Measurements from ENCODE around the gene RAD21L1.

RAD21L1 gene

GRCh38 chr20:1225783-1226654 lies at the start of gene RAD21L1:
RAD21L1 (plus strand) TSS chr20:1226044; CDS start chr20:1228454, 2,410 bp downstream.
- DNase-seq, result peak; percentile 55
- in situ Hi-C loops (cut with MboI; ENCODE audit: low pct_unique_long_range_greater_than_20kb, low sequenced_read_pairs), result no loop called here

- in situ Hi-C loops (cut with MboI; ENCODE audit: low pct_unique_long_range_greater_than_20kb, low sequenced_read_pairs), result no loop called here
- no peak for DNase-seq
Measured at GRCh38 chr20:1177680-1178079, 48.2 kb upstream of the RAD21L1 start.

GRCh38 chr20:1178103-1178502 lies 47.7 kb upstream of the RAD21L1 start:
- DNase-seq, result no peak
- in situ Hi-C loops (cut with MboI; ENCODE audit: low pct_unique_long_range_greater_than_20kb, low sequenced_read_pairs), result no loop called here

GRCh38 chr20:1178623-1179022 lies 47.2 kb upstream of the RAD21L1 start:
- in situ Hi-C loops (cut with MboI; ENCODE audit: low pct_unique_long_range_greater_than_20kb, low sequenced_read_pairs), result no loop called here
- DNase-seq, result no peak

GRCh38 chr20:1180949-1181348 lies 44.9 kb upstream of the RAD21L1 start:
- in situ Hi-C loops (cut with MboI; ENCODE audit: low pct_unique_long_range_greater_than_20kb, low sequenced_read_pairs), result no loop called here
- DNase-seq, result no peak

GRCh38 chr20:1182106-1182505 lies 43.7 kb upstream of the RAD21L1 start:
- in situ Hi-C loops (cut with MboI; ENCODE audit: low pct_unique_long_range_greater_than_20kb, low sequenced_read_pairs), result no loop called here

GRCh38 chr20:1183153-1183552 lies 42.7 kb upstream of the RAD21L1 start:
- no peak for DNase-seq
- in situ Hi-C loops (cut with MboI; ENCODE audit: low pct_unique_long_range_greater_than_20kb, low sequenced_read_pairs), result no loop called here

More at GRCh38 chr20:1182106-1182505, 43.7 kb upstream of the RAD21L1 start:
- DNase-seq, result peak; percentile 30

- in situ Hi-C loops (cut with MboI; ENCODE audit: low pct_unique_long_range_greater_than_20kb, low sequenced_read_pairs), result no loop called here
- DNase-seq, result no peak
Measured at GRCh38 chr20:1184260-1184637, 41.6 kb upstream of the RAD21L1 start.

- DNase-seq, result no peak
- in situ Hi-C loops (cut with MboI; ENCODE audit: low pct_unique_long_range_greater_than_20kb, low sequenced_read_pairs), result no loop called here
Measured at GRCh38 chr20:1184638-1185315, 41.1 kb upstream of the RAD21L1 start, which contains the start of gene TMEM74B. TMEM74B (minus strand) TSS chr20:1184981; CDS start chr20:1183801, 1,180 bp downstream.

GRCh38 chr20:1185316-1185741 lies 40.5 kb upstream of the RAD21L1 start:
- in situ Hi-C loops (cut with MboI; ENCODE audit: low pct_unique_long_range_greater_than_20kb, low sequenced_read_pairs), result no loop called here

GRCh38 chr20:1185790-1186334 lies 40.0 kb upstream of the RAD21L1 start:
- in situ Hi-C loops (cut with MboI; ENCODE audit: low pct_unique_long_range_greater_than_20kb, low sequenced_read_pairs), result no loop called here
- peak; percentile 64 for DNase-seq

More at GRCh38 chr20:1185316-1185741, 40.5 kb upstream of the RAD21L1 start:
- DNase-seq, result no peak

GRCh38 chr20:1186367-1186991 lies 39.4 kb upstream of the RAD21L1 start:
- in situ Hi-C loops (cut with MboI; ENCODE audit: low pct_unique_long_range_greater_than_20kb, low sequenced_read_pairs), result no loop called here
- no peak for DNase-seq

GRCh38 chr20:1187605-1188171 lies 38.2 kb upstream of the RAD21L1 start:
- in situ Hi-C loops (cut with MboI; ENCODE audit: low pct_unique_long_range_greater_than_20kb, low sequenced_read_pairs), result no loop called here
- DNase-seq, result no peak

- in situ Hi-C loops (cut with MboI; ENCODE audit: low pct_unique_long_range_greater_than_20kb, low sequenced_read_pairs), result no loop called here
- DNase-seq, result no peak
Measured at GRCh38 chr20:1188347-1188746, 37.5 kb upstream of the RAD21L1 start.

GRCh38 chr20:1189827-1190226 lies 36.0 kb upstream of the RAD21L1 start:
- in situ Hi-C loops (cut with MboI; ENCODE audit: low pct_unique_long_range_greater_than_20kb, low sequenced_read_pairs), result no loop called here
- no peak for DNase-seq

- in situ Hi-C loops (cut with MboI; ENCODE audit: low pct_unique_long_range_greater_than_20kb, low sequenced_read_pairs), result no loop called here
- DNase-seq, result no peak
Measured at GRCh38 chr20:1190847-1191246, 35.0 kb upstream of the RAD21L1 start.

GRCh38 chr20:1191299-1191698 lies 34.5 kb upstream of the RAD21L1 start:
- DNase-seq, result no peak
- in situ Hi-C loops (cut with MboI; ENCODE audit: low pct_unique_long_range_greater_than_20kb, low sequenced_read_pairs), result no loop called here

- DNase-seq, result no peak
- in situ Hi-C loops (cut with MboI; ENCODE audit: low pct_unique_long_range_greater_than_20kb, low sequenced_read_pairs), result no loop called here
Measured at GRCh38 chr20:1195226-1195625, 30.6 kb upstream of the RAD21L1 start.

- no peak for DNase-seq
- in situ Hi-C loops (cut with MboI; ENCODE audit: low pct_unique_long_range_greater_than_20kb, low sequenced_read_pairs), result no loop called here
Measured at GRCh38 chr20:1196634-1197033, 29.2 kb upstream of the RAD21L1 start.
